ENCODE measurements around the gene DBT. TPM values are rescaled to one million over a fixed set of nuclear protein-coding genes. Genes with fewer than 3 reads are reported as not detected.

DBT gene
- total RNA-seq, 4 donors from 2014 or later: 1.8 to 7.6 (median 4.9) TPM

GRCh38 chr1:100152271-100152670 is 97.4 kb downstream of the DBT start:
- no peak overlapping the region for H3K27ac ChIP-seq
- no peak overlapping the region for H3K4me3 ChIP-seq
- in situ Hi-C loops (cut with MboI; ENCODE audit: low pct_ligation_motif_present in 1 of 4, low pct_unique_long_range_greater_than_20kb in 1 of 4, low sequenced_read_pairs in 3 of 4): no loop called here
- TF ChIP-seq POLR2A (IDR thresholded peaks at IDR 0.05) (no peak), EP300 (IDR thresholded peaks at IDR 0.05; ENCODE audit: low read depth) (no peak), POLR2AphosphoS5 (IDR thresholded peaks at IDR 0.05) (no peak), CTCF (IDR thresholded peaks at IDR 0.05) (no peak)
- H3K27me3 ChIP-seq: no peaks in the 10 kb centered on the region
- 51 to 70% methylated on average over 2 to 4 of the region's 4 CpGs for WGBS, 2 donors (ENCODE audit: low coverage in 1 of 2)
- H3K9me3 ChIP-seq: no peaks in the 10 kb centered on the region
- H3K4me1 ChIP-seq: no peaks in the 10 kb centered on the region
- intact Hi-C loops (cut with DNase I; ENCODE audit: low total_unique reads): no loop called here
- no peak for DNase-seq
- H3K36me3 ChIP-seq: peaks cover 0 to 14% (median 6%) of the 10 kb centered on the region in 4 donors

DNA sequence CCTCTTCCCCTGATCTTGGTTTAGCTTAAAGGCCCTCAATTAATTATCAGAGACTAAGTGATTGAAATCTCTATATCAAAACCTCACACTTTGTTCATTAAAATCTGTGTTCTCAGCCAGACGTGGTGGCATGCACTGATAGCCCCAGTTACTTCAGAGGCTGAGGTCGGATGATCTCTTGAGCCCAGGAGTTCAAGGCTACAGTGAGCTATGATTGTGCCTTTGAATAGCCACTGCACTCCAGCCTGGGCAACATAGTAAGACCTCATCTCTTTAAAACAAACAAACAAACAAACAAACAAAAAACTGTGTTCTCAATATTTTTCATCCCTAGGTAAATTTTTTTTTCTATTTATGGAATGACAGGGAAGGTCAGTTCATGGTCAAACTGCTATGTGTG is 98.0 kb downstream of the DBT start:
- H3K36me3 ChIP-seq: peaks cover 0 to 18% (median 9%) of the 10 kb centered on the region in 4 donors
- no peak for DNase-seq
- H3K4me1 ChIP-seq: no peaks in the 10 kb centered on the region
- no peak for TF ChIP-seq CTCF (IDR thresholded peaks at IDR 0.05)
- no peak for TF ChIP-seq POLR2AphosphoS5 (IDR thresholded peaks at IDR 0.05)
- no peak for TF ChIP-seq EP300 (IDR thresholded peaks at IDR 0.05; ENCODE audit: low read depth)
- no peak for TF ChIP-seq POLR2A (IDR thresholded peaks at IDR 0.05)
- 57 to 75% methylated on average over 1 to 2 of the region's 2 CpGs for WGBS, 2 donors (ENCODE audit: low coverage in 1 of 2)
- no peaks in the 10 kb centered on the region for H3K27me3 ChIP-seq
- no peaks in the 10 kb centered on the region for H3K9me3 ChIP-seq
- H3K27ac ChIP-seq: no peak overlapping the region
- H3K4me3 ChIP-seq: no peak overlapping the region
- intact Hi-C loops (cut with DNase I; ENCODE audit: low total_unique reads) (no loop called here), in situ Hi-C loops (cut with MboI; ENCODE audit: low pct_ligation_motif_present in 1 of 4, low pct_unique_long_range_greater_than_20kb in 1 of 4, low sequenced_read_pairs in 3 of 4) (no loop called here)

- WGBS, 2 donors (ENCODE audit: low coverage in 1 of 2): 93 to 94% methylated on average over 4 of the region's 4 CpGs
- in situ Hi-C loops (cut with MboI; ENCODE audit: low pct_ligation_motif_present in 1 of 4, low pct_unique_long_range_greater_than_20kb in 1 of 4, low sequenced_read_pairs in 3 of 4) (loop anchor here in 1 of 4 donors (25.0 kb wide), 1 partner anchor 314 kb away; no protein-coding TSS in a partner anchor), intact Hi-C loops (cut with DNase I; ENCODE audit: low total_unique reads) (no loop called here)
- DNase-seq: no peak
- H3K4me1 ChIP-seq: no peaks in the 10 kb centered on the region
- H3K4me3 ChIP-seq: no peak overlapping the region
- H3K27ac ChIP-seq: no peak overlapping the region
- H3K36me3 ChIP-seq: peaks cover 0 to 52% (median 24%) of the 10 kb centered on the region in 4 donors
- H3K27me3 ChIP-seq: no peaks in the 10 kb centered on the region
- TF ChIP-seq POLR2AphosphoS5 (IDR thresholded peaks at IDR 0.05): no peak
- TF ChIP-seq CTCF (IDR thresholded peaks at IDR 0.05): no peak
- no peak for TF ChIP-seq POLR2A (IDR thresholded peaks at IDR 0.05)
- TF ChIP-seq EP300 (IDR thresholded peaks at IDR 0.05; ENCODE audit: low read depth): no peak
- no peaks in the 10 kb centered on the region for H3K9me3 ChIP-seq
These were observed 101.8 kb downstream of the DBT start for GRCh38 chr1:100147875-100148274.

- H3K27me3 ChIP-seq: no peaks in the 10 kb centered on the region
- no peaks in the 10 kb centered on the region for H3K9me3 ChIP-seq
- no peak overlapping the region for H3K4me3 ChIP-seq
- no peak overlapping the region for H3K27ac ChIP-seq
- no peak for DNase-seq
- no peak for TF ChIP-seq POLR2A (IDR thresholded peaks at IDR 0.05)
- TF ChIP-seq CTCF (IDR thresholded peaks at IDR 0.05): no peak
- no peak for TF ChIP-seq EP300 (IDR thresholded peaks at IDR 0.05; ENCODE audit: low read depth)
- no peak for TF ChIP-seq POLR2AphosphoS5 (IDR thresholded peaks at IDR 0.05)
- intact Hi-C loops (cut with DNase I; ENCODE audit: low total_unique reads) (no loop called here), in situ Hi-C loops (cut with MboI; ENCODE audit: low pct_ligation_motif_present in 1 of 4, low pct_unique_long_range_greater_than_20kb in 1 of 4, low sequenced_read_pairs in 3 of 4) (loop anchor here in 1 of 4 donors (25.0 kb wide), 1 partner anchor 315 kb away; no protein-coding TSS in a partner anchor)
- 93 to 97% methylated on average over 1 of the region's 1 CpG for WGBS, 2 donors (ENCODE audit: low coverage in 1 of 2)
- peaks cover 0 to 53% (median 24%) of the 10 kb centered on the region in 4 donors for H3K36me3 ChIP-seq
- H3K4me1 ChIP-seq: no peaks in the 10 kb centered on the region
These were observed 102.7 kb downstream of the DBT start for GRCh38 chr1:100146958-100147357.
